ENCODE results near the gene GPR35.
A peak's percentile ranks its signal among the peaks of the same experiment; 100 is the strongest.
"Not testable (repeated sequence)": the region's sequence is repeated elsewhere in the genome, so short reads cannot be mapped to it uniquely, and the experiment has no call there.

GPR35 gene

GRCh38 chr2:240655931-240656886 lies 30.9 kb downstream of the GPR35 start:
- peak; percentile 6 for DNase-seq (ENCODE audit: extremely low spot score)
- POLR2A ChIA-PET = no interaction called here
- CTCF ChIA-PET = interaction anchor here (1.4 kb wide), 1 partner anchor 15 kb away, joined by 3 read pairs; no protein-coding TSS in a partner anchor
- no peak for TF ChIP-seq CTBP1 (IDR thresholded peaks at IDR 0.05; ENCODE audit: borderline replicate concordance)
- TF ChIP-seq FOXM1 (IDR thresholded peaks at IDR 0.05; ENCODE audit: borderline replicate concordance) = no peak
- no peak for TF ChIP-seq SP1 (IDR thresholded peaks at IDR 0.05)
- TF ChIP-seq ARNT (IDR thresholded peaks at IDR 0.05) = no peak
- no peak for TF ChIP-seq ELF4 (IDR thresholded peaks at IDR 0.05)
- no peak for TF ChIP-seq FOXK2 (IDR thresholded peaks at IDR 0.05)
- no peak for TF ChIP-seq ZNF384 (IDR thresholded peaks at IDR 0.05)
- no peak for TF ChIP-seq PKNOX1 (IDR thresholded peaks at IDR 0.05)
- TF ChIP-seq FOXA1 (IDR thresholded peaks at IDR 0.05) = no peak
- no peak for TF ChIP-seq HDGF (IDR thresholded peaks at IDR 0.05; ENCODE audit: borderline replicate concordance)
- TF ChIP-seq TARDBP (IDR thresholded peaks at IDR 0.05) = no peak

GRCh38 chr2:240659883-240660282 lies 34.6 kb downstream of the GPR35 start:
- DNase-seq (ENCODE audit: extremely low spot score); CTCF ChIA-PET: not testable (repeated sequence)

GRCh38 chr2:240662681-240663080 lies 37.4 kb downstream of the GPR35 start:
- POLR2A ChIA-PET = no interaction called here

More at GRCh38 chr2:240659883-240660282, 34.6 kb downstream of the GPR35 start:
- POLR2A ChIA-PET = not testable (repeated sequence)

GRCh38 chr2:240663546-240664190 lies 38.4 kb downstream of the GPR35 start:
- TF ChIP-seq FOXK2 (IDR thresholded peaks at IDR 0.05) = no peak
- TF ChIP-seq SUZ12 (IDR thresholded peaks at IDR 0.05) = no peak
- TF ChIP-seq ZNF384 (IDR thresholded peaks at IDR 0.05) = no peak
- TF ChIP-seq L3MBTL2 (conservative IDR thresholded peaks at IDR 0.05) = no peak
- no peak for TF ChIP-seq BHLHE40 (IDR thresholded peaks at IDR 0.05; ENCODE audit: borderline replicate concordance)
- TF ChIP-seq ARNT (IDR thresholded peaks at IDR 0.05) = no peak
- TF ChIP-seq PKNOX1 (IDR thresholded peaks at IDR 0.05) = no peak
- TF ChIP-seq FOXM1 (IDR thresholded peaks at IDR 0.05; ENCODE audit: borderline replicate concordance) = no peak
- TF ChIP-seq ELF4 (IDR thresholded peaks at IDR 0.05) = no peak
- TF ChIP-seq CTBP1 (IDR thresholded peaks at IDR 0.05; ENCODE audit: borderline replicate concordance) = no peak
- TF ChIP-seq HDGF (IDR thresholded peaks at IDR 0.05; ENCODE audit: borderline replicate concordance) = no peak
- TF ChIP-seq LEF1 (IDR thresholded peaks at IDR 0.05; ENCODE audit: borderline replicate concordance) = no peak
- no peak for TF ChIP-seq NFRKB (IDR thresholded peaks at IDR 0.05)
- no peak for TF ChIP-seq FOXA1 (IDR thresholded peaks at IDR 0.05)
- no peak for TF ChIP-seq SP1 (IDR thresholded peaks at IDR 0.05)
- no peak for TF ChIP-seq TARDBP (IDR thresholded peaks at IDR 0.05)
- ChIA-PET CTCF (no interaction called here), POLR2A (no interaction called here)
- no peak for DNase-seq (ENCODE audit: extremely low spot score)

More at GRCh38 chr2:240662681-240663080, 37.4 kb downstream of the GPR35 start:
- no peak for TF ChIP-seq ARNT (IDR thresholded peaks at IDR 0.05)
- no peak for TF ChIP-seq SP1 (IDR thresholded peaks at IDR 0.05)
- TF ChIP-seq CTBP1 (IDR thresholded peaks at IDR 0.05; ENCODE audit: borderline replicate concordance) = no peak
- no peak for TF ChIP-seq L3MBTL2 (conservative IDR thresholded peaks at IDR 0.05)
- no peak for TF ChIP-seq TARDBP (IDR thresholded peaks at IDR 0.05)
- TF ChIP-seq FOXK2 (IDR thresholded peaks at IDR 0.05) = no peak
- TF ChIP-seq FOXA1 (IDR thresholded peaks at IDR 0.05) = no peak
- TF ChIP-seq PKNOX1 (IDR thresholded peaks at IDR 0.05) = no peak
- TF ChIP-seq SUZ12 (IDR thresholded peaks at IDR 0.05) = no peak
- no peak for TF ChIP-seq ELF4 (IDR thresholded peaks at IDR 0.05)
- DNase-seq (ENCODE audit: extremely low spot score) = no peak
- CTCF ChIA-PET = no interaction called here

GRCh38 chr2:240664622-240665021 lies 39.3 kb downstream of the GPR35 start:
- POLR2A ChIA-PET = no interaction called here
- TF ChIP-seq FOXK2 (IDR thresholded peaks at IDR 0.05) = no peak
- TF ChIP-seq ZNF384 (IDR thresholded peaks at IDR 0.05) = no peak
- no peak for TF ChIP-seq FOXA1 (IDR thresholded peaks at IDR 0.05)
- no peak for TF ChIP-seq L3MBTL2 (conservative IDR thresholded peaks at IDR 0.05)
- no peak for TF ChIP-seq FOXM1 (IDR thresholded peaks at IDR 0.05; ENCODE audit: borderline replicate concordance)
- TF ChIP-seq NFRKB (IDR thresholded peaks at IDR 0.05) = no peak
- no peak for TF ChIP-seq HDGF (IDR thresholded peaks at IDR 0.05; ENCODE audit: borderline replicate concordance)
- TF ChIP-seq ARNT (IDR thresholded peaks at IDR 0.05) = no peak
- TF ChIP-seq ELF4 (IDR thresholded peaks at IDR 0.05) = no peak
- TF ChIP-seq LEF1 (IDR thresholded peaks at IDR 0.05; ENCODE audit: borderline replicate concordance) = no peak
- TF ChIP-seq SUZ12 (IDR thresholded peaks at IDR 0.05) = no peak
- TF ChIP-seq CTBP1 (IDR thresholded peaks at IDR 0.05; ENCODE audit: borderline replicate concordance) = no peak
- TF ChIP-seq TARDBP (IDR thresholded peaks at IDR 0.05) = no peak
- no peak for TF ChIP-seq PKNOX1 (IDR thresholded peaks at IDR 0.05)
- CTCF ChIA-PET = no interaction called here
- DNase-seq (ENCODE audit: extremely low spot score) = no peak

Measured in HEK293T (cell line).